Esophagus mucosa (tissue), 1 donor: ENCODE results near the gene PLGRKT. TPM values are rescaled to one million over a fixed set of nuclear protein-coding genes. Genes with fewer than 3 reads are reported as not detected.
"Not testable (repeated sequence)": the region's sequence is repeated elsewhere in the genome, so short reads cannot be mapped to it uniquely, and the experiment has no call there.

ENCODE experiments used
- ATAC-seq: fragments of 200-7000 bp; cut with Tn5 transposase; one replicate; pipeline ENCODE4 v1.9.1; 2020
- total RNA-seq: library from RNA; stranded (reverse); gene quantifications from one replicate; pipeline ENCODE4 v1.2.4, GENCODE V29; 2023
- donor health status: DM: yes; HTN: yes; CAD: no.

PLGRKT gene
- total RNA-seq, 1 donor from 2014 or later = 28.1 TPM

GRCh38 chr9:5429873-5430564, 7.7 kb downstream of the PLGRKT start:
- no peak for ATAC-seq

DNA sequence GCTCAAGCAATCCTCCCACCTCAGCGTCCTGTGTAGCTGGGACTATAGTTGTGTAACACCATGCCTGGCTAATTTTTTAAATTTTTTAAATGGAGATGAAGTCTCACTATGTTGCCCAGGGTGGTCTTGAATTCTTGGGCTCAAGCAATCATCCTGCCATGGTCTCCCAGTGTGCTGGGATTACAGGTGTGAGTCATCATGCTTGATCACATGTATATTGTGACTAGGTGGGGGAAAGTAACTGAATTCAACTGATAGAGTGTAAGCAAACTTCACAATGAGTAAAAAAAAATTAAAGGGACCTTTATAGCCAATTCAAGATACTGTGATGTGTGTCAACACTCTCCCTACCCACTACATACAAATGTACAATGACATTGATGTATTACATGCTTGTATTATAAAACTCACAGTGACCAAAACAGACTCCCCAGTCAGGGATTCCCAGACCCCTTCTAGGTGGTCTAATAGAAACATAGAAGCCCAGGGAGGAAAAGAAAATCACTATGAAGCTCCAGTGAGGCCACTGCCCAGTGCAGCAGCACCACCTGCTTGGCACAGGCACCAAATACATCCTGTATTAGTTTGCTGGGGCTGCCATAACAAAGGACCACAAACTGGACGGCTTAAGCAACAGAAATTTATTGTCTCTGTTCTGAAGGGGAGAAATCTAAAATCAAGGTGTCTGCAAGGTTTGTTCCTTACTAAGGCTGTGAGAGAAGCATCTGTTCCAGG, 8.8 kb downstream of the PLGRKT start:
- ATAC-seq = no peak

DNA sequence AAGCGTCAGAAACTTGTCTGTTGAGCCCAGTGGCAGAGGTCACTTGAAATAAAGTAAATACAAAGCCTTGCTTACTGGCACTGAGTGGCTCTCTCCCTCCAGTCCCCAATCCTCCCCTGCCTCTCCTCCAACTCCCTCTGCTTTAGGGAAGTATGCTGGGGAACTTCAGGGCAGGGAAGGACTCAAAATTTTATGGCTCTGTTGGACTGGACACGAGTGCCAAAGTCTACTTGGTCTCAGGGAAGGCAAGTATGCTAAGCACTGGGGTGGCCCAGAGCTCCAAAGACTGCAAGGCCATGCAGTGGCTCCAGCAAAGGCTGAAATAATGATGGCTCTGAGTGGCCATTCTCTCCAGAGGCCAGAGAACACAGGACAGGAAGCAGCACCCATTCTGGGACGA, 9.6 kb downstream of the PLGRKT start:
- ATAC-seq = no peak

DNA sequence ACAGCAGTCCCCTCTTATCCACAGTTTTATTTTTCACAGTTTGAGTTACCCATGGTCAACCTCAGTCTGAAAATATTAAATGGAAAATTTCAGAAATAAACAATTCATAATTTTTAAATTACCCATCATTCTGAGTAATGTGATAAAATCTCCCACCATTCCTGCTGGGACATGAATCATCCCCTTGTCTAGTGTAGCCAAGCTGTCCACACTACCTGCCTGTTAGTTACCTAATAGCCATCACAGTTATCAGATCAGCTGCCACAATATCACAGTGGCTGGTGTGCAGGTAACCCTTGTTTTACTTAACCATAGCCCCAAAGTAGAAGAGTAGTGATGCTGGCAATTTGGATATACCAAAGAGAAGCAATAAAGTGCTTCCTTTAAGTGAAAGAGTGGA, 10.7 kb downstream of the PLGRKT start:
- no peak for ATAC-seq

DNA sequence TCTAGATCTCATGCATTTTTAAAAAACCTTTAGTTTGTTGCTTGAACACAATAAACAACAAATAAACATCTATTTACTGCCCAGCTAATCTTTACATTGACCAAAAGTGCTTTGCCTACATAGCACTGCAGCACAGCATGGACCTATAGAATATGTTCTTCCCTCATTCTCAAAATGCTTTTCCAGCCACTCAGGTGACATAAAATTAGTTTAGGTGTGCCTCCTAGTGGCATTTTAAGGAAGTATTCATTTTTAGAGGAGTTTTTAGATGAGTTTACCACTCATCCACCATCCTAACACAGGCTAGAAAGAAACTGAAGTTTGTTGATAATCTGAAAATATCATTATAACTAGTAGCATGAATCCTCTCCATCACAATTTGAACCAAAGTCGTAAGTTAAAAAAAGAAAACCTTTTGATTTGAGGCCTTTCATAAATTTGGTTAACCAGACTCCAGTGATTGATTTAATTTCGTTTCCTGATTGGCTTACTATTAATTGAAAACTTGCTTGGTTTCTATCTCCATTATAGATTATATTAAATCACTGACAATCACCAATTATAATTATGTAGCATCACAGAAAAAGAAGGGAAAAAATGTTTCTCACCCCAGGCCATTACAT, 12.6 kb downstream of the PLGRKT start:
- ATAC-seq = no peak

- no peak for ATAC-seq
Measured at GRCh38 chr9:5422276-5422675, 15.4 kb downstream of the PLGRKT start.

GRCh38 chr9:5421163-5421562, 16.6 kb downstream of the PLGRKT start:
- ATAC-seq = no peak

GRCh38 chr9:5419987-5420386, 17.7 kb downstream of the PLGRKT start:
- ATAC-seq = no peak

DNA sequence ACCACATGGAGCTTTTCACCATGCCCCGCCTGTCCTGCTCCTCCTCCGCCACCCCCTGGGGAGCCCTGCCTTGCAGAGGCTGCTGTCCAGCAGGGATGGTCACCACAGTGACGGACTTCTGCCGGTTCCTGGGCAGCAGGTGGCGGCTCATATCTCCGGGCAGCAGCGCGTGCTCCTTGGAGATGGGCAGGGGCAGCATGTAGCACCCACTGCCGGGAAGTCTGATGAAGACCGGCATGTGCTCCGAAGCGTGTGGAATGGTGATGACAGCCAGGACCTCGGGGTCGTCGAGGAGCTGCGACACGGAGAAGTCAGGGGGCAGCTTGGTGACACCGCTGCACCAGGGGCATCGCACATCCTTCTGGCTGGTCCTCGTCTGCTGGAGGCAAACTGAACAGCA, 19.2 kb downstream of the PLGRKT start:
- no peak for ATAC-seq

GRCh38 chr9:5416953-5417352, 20.8 kb downstream of the PLGRKT start:
- ATAC-seq = no peak

- no peak for ATAC-seq
Measured at GRCh38 chr9:5408596-5408995, 29.1 kb downstream of the PLGRKT start.

DNA sequence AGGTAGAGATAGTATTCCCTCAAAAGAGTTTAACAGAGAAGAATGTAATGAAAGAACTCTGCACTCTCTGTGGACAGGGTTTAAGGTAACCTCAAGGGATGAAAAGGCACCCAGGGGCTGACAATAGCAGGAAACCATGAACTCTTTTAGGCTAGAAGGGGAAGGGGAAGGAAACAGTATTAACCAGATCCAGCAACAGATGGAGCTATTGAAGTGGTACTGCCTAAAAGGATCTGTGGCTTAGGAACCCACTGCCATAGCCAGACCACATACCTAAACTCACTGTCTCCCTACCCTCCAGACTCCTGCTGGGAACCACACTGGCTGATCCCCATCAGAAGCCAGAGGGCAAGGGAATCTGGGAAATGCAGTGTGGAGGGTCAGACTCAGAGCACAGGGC, 35.5 kb downstream of the PLGRKT start:
- no peak for ATAC-seq

DNA sequence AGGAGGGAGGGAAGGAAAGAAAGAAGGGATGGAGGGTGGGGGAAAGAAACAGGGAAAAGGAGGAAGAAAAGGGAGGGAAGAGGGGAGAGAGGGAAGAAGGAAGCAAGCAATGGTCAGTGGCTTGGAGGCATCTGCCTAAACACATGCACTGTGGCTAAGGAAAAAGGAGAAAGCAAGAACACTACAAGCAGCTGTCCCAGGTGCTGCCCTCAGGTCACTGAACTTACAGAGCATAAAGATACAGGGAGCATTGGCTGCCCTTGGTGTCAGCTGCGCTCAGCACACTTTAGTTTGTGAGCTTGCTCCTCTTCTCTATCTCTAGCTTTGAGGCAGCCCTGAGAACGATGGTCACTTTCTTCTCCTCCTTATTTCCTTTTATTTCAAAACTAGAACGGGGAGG, 40.2 kb downstream of the PLGRKT start:
- ATAC-seq = not testable (repeated sequence)

DNA sequence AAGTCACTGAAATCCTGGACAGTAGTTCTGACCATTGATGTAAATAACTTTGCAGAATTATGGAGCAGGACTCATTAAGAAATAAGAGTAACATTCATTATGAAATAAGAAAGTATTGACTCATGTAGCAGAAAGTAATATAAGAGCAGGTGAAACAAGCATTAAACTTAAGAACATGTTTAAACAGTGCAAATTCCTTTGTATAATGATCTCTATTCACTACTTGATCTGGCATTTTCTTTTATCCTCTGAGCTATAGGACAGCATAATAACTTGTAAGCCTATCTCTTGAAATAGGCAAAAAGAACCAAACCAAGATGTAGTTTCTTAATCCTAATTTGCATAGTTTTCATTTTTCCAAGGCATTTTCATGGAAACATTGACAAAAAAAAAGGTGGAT, 42.3 kb downstream of the PLGRKT start:
- ATAC-seq = peak; percentile 54

DNA sequence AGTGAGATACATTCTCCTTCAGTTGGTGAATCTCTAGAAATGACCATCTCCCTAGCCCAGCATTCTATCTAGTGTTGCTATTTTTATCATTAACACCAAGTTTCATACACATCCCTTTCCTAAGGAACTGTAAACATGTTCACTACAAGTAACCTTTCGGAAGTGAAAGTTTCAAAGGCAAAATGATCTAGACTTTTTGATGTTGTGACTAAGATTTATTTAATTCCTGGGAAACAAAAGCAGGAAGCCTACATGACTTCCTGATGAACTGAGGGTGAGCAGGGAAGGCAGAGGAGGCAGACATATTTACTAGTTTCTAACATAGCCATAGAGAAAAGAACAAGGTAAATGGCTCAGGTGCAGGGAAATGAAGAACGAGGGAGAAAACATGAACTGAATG, 43.7 kb downstream of the PLGRKT start:
- ATAC-seq = not testable (repeated sequence)

DNA sequence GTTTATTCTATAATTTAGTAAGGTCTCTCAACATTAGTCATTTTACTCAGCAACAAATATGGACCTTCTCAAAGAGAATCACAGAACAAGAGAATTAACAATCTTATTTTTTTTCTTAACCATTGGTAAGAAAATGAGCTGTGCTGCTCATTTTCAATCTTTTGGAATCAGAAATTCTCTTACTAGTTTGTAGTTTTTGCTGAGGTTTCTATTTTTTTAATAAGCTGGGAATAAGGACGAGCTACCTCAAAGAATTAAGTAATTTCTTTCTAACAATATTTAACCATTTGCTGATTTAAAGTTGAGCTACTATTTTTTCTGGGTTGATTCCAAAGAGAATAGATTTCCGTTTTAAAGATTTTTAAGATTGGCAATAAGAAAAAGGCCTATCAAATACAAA, 44.2 kb downstream of the PLGRKT start:
- no peak for ATAC-seq

DNA sequence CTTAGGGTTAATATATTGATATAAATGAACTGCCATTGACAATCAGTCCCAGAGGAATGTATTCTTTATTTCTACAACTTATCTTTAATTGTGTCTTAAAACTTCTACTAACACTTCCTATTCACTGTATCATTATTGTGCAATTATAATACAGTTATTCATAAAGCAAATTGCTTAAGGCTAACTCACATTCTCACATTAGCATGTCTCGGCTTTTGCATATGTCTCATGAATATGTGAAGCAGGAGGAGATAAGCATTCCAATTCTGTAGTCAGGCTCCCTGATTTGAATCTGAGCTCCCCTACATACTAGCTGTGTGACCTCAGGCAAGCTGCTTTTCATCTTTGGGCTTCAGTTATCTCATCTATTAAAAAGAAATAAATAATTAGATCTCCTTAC, 45.4 kb downstream of the PLGRKT start:
- ATAC-seq = no peak

- ATAC-seq = no peak
Measured at GRCh38 chr9:5389109-5389732, 48.5 kb downstream of the PLGRKT start.

GRCh38 chr9:5388026-5388819, 49.5 kb downstream of the PLGRKT start:
- no peak for ATAC-seq

GRCh38 chr9:5384436-5384835, 53.3 kb downstream of the PLGRKT start:
- no peak for ATAC-seq

DNA sequence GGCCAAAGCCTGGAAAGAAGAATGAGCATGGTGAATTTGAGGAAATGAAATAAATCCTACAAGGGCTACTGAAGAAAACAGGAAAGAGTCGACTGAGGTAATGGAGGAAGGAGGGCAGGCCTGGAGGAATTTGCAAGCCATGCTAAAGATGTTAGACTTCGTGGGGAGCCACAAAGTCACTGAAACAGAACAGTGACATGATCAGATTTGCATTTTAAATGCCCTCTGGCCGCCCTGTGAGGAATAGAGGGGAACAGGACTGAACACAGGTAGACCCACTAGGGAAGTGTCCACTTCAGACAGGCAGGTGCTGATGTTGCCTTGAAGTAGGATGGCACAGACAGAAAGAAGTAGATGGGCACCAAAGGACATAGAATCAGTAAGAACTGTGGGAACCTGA, 55.2 kb downstream of the PLGRKT start:
- no peak for ATAC-seq

GRCh38 chr9:5375790-5376477, 61.8 kb downstream of the PLGRKT start:
- ATAC-seq = no peak
